Measurements from ENCODE around the gene PLXNB1. TPM values are rescaled to one million over a fixed set of nuclear protein-coding genes. Genes with fewer than 3 reads are reported as not detected.

Gene PLXNB1
- total and polyA plus RNA-seq, 2 of the 13 experiments (the other 11 are each of a cell fraction or from before 2014, with no cell fraction given): 86.0 to 143 TPM

DNA sequence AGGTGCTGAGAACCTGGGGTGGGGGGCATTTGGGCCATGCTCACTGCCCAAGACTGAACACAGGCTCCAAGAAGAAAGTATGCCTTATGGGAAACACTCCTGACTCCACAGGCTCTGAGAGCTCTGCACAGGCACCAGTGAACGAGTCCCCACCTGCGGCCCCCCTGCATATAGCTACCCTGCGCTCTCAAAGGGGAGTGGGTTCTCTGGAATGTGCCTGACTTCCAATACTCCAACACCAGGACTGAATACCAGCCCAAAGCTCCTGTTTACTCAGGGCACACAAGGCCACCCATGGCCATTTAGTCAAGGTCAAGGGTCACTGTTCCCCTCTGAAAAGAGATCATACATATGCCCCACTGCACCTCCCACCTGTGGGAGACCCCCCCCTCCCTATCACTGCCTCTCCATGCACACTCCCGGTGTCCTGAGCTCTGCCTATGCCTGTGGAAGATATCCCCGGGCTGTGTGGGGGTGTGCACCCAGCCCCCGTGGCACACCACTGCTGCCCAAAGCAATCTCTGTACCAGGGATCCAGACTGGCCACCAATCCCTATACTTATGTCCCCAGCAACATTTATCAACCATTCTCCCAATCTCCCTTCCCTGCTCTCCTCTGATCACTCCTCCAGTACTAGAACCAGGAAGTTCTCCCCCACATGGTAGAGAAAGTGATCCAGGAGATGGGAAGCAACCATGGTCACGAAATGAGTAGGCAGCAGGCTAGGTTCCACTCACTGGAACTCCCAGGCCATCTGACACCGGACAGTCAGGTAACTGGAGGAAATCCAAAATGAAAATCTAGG is 1.5 kb upstream of the PLXNB1 start (continued):
- 0 out of 2 replicates have a peak, but pooled peaks have one; percentile 22 for TF ChIP-seq ZNF724P (CRISPR knock-in tag; IDR thresholded peaks at IDR 0.05; ENCODE audit: borderline replicate concordance)
- TF ChIP-seq, protein P1, sequence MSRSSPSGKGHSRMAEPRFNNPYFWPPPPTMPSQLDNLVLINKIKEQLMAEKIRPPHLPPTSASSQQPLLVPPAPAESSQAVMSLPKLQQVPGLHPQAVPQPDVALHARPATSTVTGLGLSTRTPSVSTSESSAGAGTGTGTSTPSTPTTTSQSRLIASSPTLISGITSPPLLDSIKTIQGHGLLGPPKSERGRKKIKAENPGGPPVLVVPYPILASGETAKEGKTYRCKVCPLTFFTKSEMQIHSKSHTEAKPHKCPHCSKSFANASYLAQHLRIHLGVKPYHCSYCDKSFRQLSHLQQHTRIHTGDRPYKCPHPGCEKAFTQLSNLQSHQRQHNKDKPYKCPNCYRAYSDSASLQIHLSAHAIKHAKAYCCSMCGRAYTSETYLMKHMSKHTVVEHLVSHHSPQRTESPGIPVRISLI (CRISPR knock-in tag; IDR thresholded peaks at IDR 0.05; ENCODE audit: borderline replicate concordance): no peak; the same call in 1 of the 2 replicates
- TF ChIP-seq KAT7 (CRISPR knock-in tag; IDR thresholded peaks at IDR 0.05; ENCODE audit: borderline replicate concordance): no peak
- TF ChIP-seq SP1 (IDR thresholded peaks at IDR 0.05): no peak
- TF ChIP-seq SP1 (CRISPR knock-in tag; IDR thresholded peaks at IDR 0.05): no peak
- TF ChIP-seq, protein P2, sequence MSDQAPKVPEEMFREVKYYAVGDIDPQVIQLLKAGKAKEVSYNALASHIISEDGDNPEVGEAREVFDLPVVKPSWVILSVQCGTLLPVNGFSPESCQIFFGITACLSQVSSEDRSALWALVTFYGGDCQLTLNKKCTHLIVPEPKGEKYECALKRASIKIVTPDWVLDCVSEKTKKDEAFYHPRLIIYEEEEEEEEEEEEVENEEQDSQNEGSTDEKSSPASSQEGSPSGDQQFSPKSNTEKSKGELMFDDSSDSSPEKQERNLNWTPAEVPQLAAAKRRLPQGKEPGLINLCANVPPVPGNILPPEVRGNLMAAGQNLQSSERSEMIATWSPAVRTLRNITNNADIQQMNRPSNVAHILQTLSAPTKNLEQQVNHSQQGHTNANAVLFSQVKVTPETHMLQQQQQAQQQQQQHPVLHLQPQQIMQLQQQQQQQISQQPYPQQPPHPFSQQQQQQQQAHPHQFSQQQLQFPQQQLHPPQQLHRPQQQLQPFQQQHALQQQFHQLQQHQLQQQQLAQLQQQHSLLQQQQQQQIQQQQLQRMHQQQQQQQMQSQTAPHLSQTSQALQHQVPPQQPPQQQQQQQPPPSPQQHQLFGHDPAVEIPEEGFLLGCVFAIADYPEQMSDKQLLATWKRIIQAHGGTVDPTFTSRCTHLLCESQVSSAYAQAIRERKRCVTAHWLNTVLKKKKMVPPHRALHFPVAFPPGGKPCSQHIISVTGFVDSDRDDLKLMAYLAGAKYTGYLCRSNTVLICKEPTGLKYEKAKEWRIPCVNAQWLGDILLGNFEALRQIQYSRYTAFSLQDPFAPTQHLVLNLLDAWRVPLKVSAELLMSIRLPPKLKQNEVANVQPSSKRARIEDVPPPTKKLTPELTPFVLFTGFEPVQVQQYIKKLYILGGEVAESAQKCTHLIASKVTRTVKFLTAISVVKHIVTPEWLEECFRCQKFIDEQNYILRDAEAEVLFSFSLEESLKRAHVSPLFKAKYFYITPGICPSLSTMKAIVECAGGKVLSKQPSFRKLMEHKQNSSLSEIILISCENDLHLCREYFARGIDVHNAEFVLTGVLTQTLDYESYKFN (CRISPR knock-in tag; conservative IDR thresholded peaks at IDR 0.05): peak; percentile 97
- TF ChIP-seq ZNF674 (CRISPR knock-in tag; IDR thresholded peaks at IDR 0.05; ENCODE audit: low read depth): no peak
- TF ChIP-seq SNAPC2 (CRISPR knock-in tag; IDR thresholded peaks at IDR 0.05): no peak
- TF ChIP-seq SAP130 (CRISPR knock-in tag; IDR thresholded peaks at IDR 0.05; ENCODE audit: low read depth): peak; percentile 93
- TF ChIP-seq ZNF703 (CRISPR knock-in tag; IDR thresholded peaks at IDR 0.05; ENCODE audit: borderline replicate concordance): no peak
- no peak for TF ChIP-seq ZNF12 (CRISPR knock-in tag; IDR thresholded peaks at IDR 0.05)
- TF ChIP-seq RXRB (CRISPR knock-in tag; IDR thresholded peaks at IDR 0.05; ENCODE audit: borderline replicate concordance): peak; percentile 93
- no peak for TF ChIP-seq ZC3H4 (CRISPR knock-in tag; IDR thresholded peaks at IDR 0.05; ENCODE audit: borderline replicate concordance)
- TF ChIP-seq ZNF484 (CRISPR knock-in tag; IDR thresholded peaks at IDR 0.05; ENCODE audit: borderline replicate concordance, low read depth): no peak
- no peak for TF ChIP-seq CHCHD3 (CRISPR knock-in tag; IDR thresholded peaks at IDR 0.05)
- TF ChIP-seq, protein P3, sequence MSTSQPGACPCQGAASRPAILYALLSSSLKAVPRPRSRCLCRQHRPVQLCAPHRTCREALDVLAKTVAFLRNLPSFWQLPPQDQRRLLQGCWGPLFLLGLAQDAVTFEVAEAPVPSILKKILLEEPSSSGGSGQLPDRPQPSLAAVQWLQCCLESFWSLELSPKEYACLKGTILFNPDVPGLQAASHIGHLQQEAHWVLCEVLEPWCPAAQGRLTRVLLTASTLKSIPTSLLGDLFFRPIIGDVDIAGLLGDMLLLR (CRISPR knock-in tag; IDR thresholded peaks at IDR 0.05): no peak
- no peak for TF ChIP-seq ZNF235 (CRISPR knock-in tag; IDR thresholded peaks at IDR 0.05; ENCODE audit: borderline replicate concordance)
- TF ChIP-seq MTA3 (CRISPR knock-in tag; IDR thresholded peaks at IDR 0.05): no peak
- TF ChIP-seq ZEB1 (IDR thresholded peaks at IDR 0.05; ENCODE audit: insufficient replicate concordance, low read depth): no peak
- no peak for TF ChIP-seq ZBTB38 (CRISPR knock-in tag; IDR thresholded peaks at IDR 0.05)

Measured in HepG2 (cell line).